Upper lobe of right lung (tissue), 1 donor: ENCODE measurements around the gene SPATA20. TPM values are rescaled to one million over a fixed set of nuclear protein-coding genes. Genes with fewer than 3 reads are reported as not detected.
A peak's percentile ranks its signal among the peaks of the same experiment; 100 is the strongest.

ENCODE experiments used
- ATAC-seq: fragments of 200-7000 bp; cut with Tn5 transposase; one replicate; pipeline ENCODE4 v1.9.1; 2020; ENCODE audit warnings: mild to moderate bottlenecking, moderate library complexity
- DNase-seq: peaks from one replicate; pipeline ENCODE4 v3.0.0-alpha.2; 2020
- H3K27ac ChIP-seq: fragments of 200-600 bp; one replicate; pipeline ENCODE4 v1.8.0; 2022
- H3K27me3 ChIP-seq: fragments of 200-600 bp; one replicate; pipeline ENCODE4 v1.8.0; 2022; ENCODE audit warnings: mild to moderate bottlenecking
- H3K36me3 ChIP-seq: fragments of 200-600 bp; one replicate; pipeline ENCODE4 v1.8.0; 2022
- H3K4me1 ChIP-seq: fragments of 200-600 bp; one replicate; pipeline ENCODE4 v1.8.0; 2022
- H3K4me3 ChIP-seq: fragments of 200-600 bp; one replicate; pipeline ENCODE4 v1.8.0; 2022; ENCODE audit warnings: mild to moderate bottlenecking
- H3K9me3 ChIP-seq: fragments of 200-600 bp; one replicate; pipeline ENCODE4 v1.8.0; 2022
- intact Hi-C: fragments of 100-400 bp; cut with DNase I; formaldehyde crosslinking; loops from one replicate; pipeline ENCODE4 v1.11.0; 2022
- total RNA-seq: library from RNA; stranded (reverse); fragmentation: NEBNext Ultra II Directional; extraction: Animal tissue kit (Norgen Biotek cat#: 25700); gene quantifications from one replicate; pipeline ENCODE4 v1.2.1, GENCODE V29; 2021
- TF ChIP-seq, protein P1 (sequence below): fragments of 200-600 bp; IDR thresholded peaks from one replicate; pipeline ENCODE4 v1.8.0; 2022; ENCODE audit warnings: antibody characterized with exemption
- donor health status: DM: no; HTN: yes; CAD: no; lungs with severe emphysema.

SPATA20 gene
- total RNA-seq, 1 donor from 2014 or later = 31.6 TPM

- TF ChIP-seq, protein P1, sequence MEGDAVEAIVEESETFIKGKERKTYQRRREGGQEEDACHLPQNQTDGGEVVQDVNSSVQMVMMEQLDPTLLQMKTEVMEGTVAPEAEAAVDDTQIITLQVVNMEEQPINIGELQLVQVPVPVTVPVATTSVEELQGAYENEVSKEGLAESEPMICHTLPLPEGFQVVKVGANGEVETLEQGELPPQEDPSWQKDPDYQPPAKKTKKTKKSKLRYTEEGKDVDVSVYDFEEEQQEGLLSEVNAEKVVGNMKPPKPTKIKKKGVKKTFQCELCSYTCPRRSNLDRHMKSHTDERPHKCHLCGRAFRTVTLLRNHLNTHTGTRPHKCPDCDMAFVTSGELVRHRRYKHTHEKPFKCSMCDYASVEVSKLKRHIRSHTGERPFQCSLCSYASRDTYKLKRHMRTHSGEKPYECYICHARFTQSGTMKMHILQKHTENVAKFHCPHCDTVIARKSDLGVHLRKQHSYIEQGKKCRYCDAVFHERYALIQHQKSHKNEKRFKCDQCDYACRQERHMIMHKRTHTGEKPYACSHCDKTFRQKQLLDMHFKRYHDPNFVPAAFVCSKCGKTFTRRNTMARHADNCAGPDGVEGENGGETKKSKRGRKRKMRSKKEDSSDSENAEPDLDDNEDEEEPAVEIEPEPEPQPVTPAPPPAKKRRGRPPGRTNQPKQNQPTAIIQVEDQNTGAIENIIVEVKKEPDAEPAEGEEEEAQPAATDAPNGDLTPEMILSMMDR = no peak
- peaks cover 10% of the 10 kb centered on the region for H3K4me1 ChIP-seq
- H3K36me3 ChIP-seq = no peaks in the 10 kb centered on the region
- intact Hi-C loops = no loop called here
- H3K4me3 ChIP-seq = no peak overlapping the region
- H3K27ac ChIP-seq = no peak overlapping the region
- no peaks in the 10 kb centered on the region for H3K9me3 ChIP-seq
- DNase-seq = no peak
- H3K27me3 ChIP-seq = no peaks in the 10 kb centered on the region
- ATAC-seq = no peak
Measured at GRCh38 chr17:50588391-50589049, 41.5 kb downstream of the SPATA20 start.

DNA sequence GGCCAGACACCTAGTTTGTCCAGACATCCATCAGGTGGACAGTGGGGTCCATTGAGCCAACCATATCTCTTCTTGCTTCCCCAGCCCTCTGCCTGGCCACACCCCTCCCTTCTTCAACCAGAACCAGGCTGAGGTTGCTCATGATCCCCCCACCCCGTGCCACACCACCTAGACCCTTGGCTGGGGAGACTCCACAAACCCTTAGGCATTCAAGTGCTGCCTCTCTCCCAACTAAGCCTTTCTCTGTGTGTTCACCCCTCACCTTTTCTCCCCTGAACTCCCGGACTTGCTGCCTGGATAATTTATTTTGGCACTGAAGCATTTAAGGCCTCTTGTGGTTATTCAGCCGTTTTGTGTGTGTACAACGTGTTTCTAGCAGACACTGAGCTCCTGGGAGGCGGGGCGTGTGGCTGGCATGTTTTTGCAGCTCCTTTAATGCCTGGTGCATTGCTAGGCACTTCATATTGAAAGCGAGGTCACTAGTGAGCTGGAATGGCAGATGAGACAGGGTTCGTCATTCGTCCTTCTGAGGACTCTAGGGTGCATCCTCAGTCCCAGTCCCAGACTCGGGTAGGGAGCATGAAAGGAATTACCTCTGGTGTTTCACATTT is 42.2 kb downstream of the SPATA20 start:
- ATAC-seq = no peak
- Histone ChIP-seq H3K36me3 (no peaks in the 10 kb centered on the region), H3K9me3 (no peaks in the 10 kb centered on the region), H3K4me1 (peaks cover 10% of the 10 kb centered on the region), H3K27me3 (no peaks in the 10 kb centered on the region), H3K27ac (no peak overlapping the region), H3K4me3 (no peak overlapping the region)
- TF ChIP-seq, protein P1 = no peak
- DNase-seq = no peak
- intact Hi-C loops = no loop called here

DNA sequence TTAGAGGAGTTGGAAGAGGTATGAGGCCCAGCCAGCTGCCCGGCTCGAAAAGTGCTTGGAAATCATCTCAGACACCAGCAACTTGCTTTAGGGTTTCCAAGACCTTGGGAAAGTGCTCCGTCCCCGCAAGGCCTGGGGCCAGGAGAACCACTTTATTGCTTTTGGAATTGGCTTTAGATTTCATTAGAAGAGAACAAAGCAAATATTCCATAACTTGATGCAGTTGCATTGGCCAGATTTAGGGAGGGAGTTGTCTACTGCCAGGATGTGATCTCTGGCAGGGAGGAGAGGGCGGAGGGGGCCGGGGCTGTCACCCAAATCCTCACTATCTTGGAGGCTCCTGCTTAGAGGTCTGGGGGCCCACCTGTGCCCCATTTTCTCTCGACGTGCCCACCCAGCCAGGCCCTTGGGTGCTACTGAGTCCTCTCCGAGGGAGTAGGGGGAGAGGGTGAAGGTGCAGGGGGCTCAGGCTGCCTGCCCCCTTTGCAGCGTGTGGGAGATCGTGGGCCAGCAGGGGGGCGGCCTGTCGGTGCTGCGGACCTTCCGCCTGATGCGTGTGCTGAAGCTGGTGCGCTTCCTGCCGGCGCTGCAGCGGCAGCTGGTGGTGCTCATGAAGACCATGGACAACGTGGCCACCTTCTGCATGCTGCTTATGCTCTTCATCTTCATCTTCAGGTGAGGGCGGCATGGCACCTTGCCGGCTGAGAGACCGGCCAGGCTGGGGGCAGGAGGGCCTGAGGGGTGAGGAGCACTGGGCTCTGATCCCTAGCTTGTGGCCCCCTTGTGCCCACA is 44.2 kb downstream of the SPATA20 start:
- Histone ChIP-seq H3K4me1 (peaks cover 10% of the 10 kb centered on the region), H3K36me3 (no peaks in the 10 kb centered on the region), H3K27ac (no peak overlapping the region), H3K4me3 (no peak overlapping the region), H3K27me3 (no peaks in the 10 kb centered on the region), H3K9me3 (no peaks in the 10 kb centered on the region)
- TF ChIP-seq, protein P1 = no peak
- DNase-seq (no peak), ATAC-seq (no peak)
- intact Hi-C loops = no loop called here

GRCh38 chr17:50593321-50593720 is 46.3 kb downstream of the SPATA20 start:
- Histone ChIP-seq H3K9me3 (no peaks in the 10 kb centered on the region), H3K27me3 (no peaks in the 10 kb centered on the region), H3K36me3 (no peaks in the 10 kb centered on the region), H3K4me3 (no peak overlapping the region), H3K4me1 (peaks cover 10% of the 10 kb centered on the region), H3K27ac (no peak overlapping the region)
- TF ChIP-seq, protein P1 = no peak
- intact Hi-C loops = no loop called here
- DNase-seq = peak; percentile 86
- peak; percentile 70 for ATAC-seq

- H3K4me1 ChIP-seq = peaks cover 3% of the 10 kb centered on the region
- TF ChIP-seq, protein P1 = no peak
- no peak overlapping the region for H3K27ac ChIP-seq
- no peaks in the 10 kb centered on the region for H3K27me3 ChIP-seq
- no peaks in the 10 kb centered on the region for H3K36me3 ChIP-seq
- intact Hi-C loops = no loop called here
- no peak overlapping the region for H3K4me3 ChIP-seq
- no peaks in the 10 kb centered on the region for H3K9me3 ChIP-seq
- DNase-seq (no peak), ATAC-seq (no peak)
Measured at GRCh38 chr17:50594128-50594823, 47.3 kb downstream of the SPATA20 start.
